Left lung (tissue), 14 donors: ENCODE measurements around the gene FAM114A1. TPM values are rescaled to one million over a fixed set of nuclear protein-coding genes. Genes with fewer than 3 reads are reported as not detected.

ENCODE experiments used
- ATAC-seq: fragments of 200-7000 bp; cut with Tn5 transposase; one replicate; pipeline ENCODE4 v1.9.1; 2020; ENCODE audit warnings: moderate library complexity
- DNase-seq, 4 donors: peaks; one replicate each; pipeline ENCODE4 v3.0.0-alpha.2; 2013 to 2020
- H3K27ac ChIP-seq, 2 donors: fragments of 200-600 bp; sonication (generic) in 1 of 2; one replicate each; pipeline versions ENCODE4 v1.5.0 to v1.8.0; 2020 to 2021
- H3K27me3 ChIP-seq, 2 donors: fragments of 200-600 bp; sonication (generic) in 1 of 2; one replicate each; pipeline versions ENCODE4 v1.5.0 to v1.8.0; 2020 to 2021
- H3K36me3 ChIP-seq, 2 donors: fragments of 200-600 bp; sonication (generic) in 1 of 2; one replicate each; pipeline versions ENCODE4 v1.5.0 to v1.8.0; 2020 to 2021
- H3K4me1 ChIP-seq, 2 donors: fragments of 200-600 bp; one replicate each; pipeline ENCODE4 v1.8.0; 2021
- H3K4me3 ChIP-seq, 2 donors: fragments of 200-600 bp; sonication (generic) in 1 of 2; one replicate each; pipeline versions ENCODE4 v1.5.0 to v1.8.0; 2020 to 2021; ENCODE audit warnings: mild to moderate bottlenecking in 1 of 2
- H3K9me3 ChIP-seq, 2 donors: fragments of 200-600 bp; sonication (generic) in 1 of 2; one replicate each; pipeline versions ENCODE4 v1.5.0 to v1.8.0; 2020 to 2021
- CTCF ChIP-seq, 2 donors: fragments of 200-600 bp; sonication (generic) in 1 of 2; IDR thresholded peaks; one replicate each; pipeline versions ENCODE4 v1.5.0 to v1.8.0; 2021; ENCODE audit warnings: antibody characterized with exemption in 2 of 2
- intact Hi-C, 2 donors: fragments of 100-400 bp; cut with DNase I; formaldehyde crosslinking; loops; one replicate each; pipeline versions ENCODE4 v1.11.2 to v1.14.2; 2022
- long read RNA-seq, 12 donors: library from polyadenylated mRNA in 2 of 12; unstranded in 2 of 12; transcript quantifications; one replicate each; pipeline ENCODE4 v2.0.0 and lab custom pipeline, GENCODE V29; 2019 to 2026
- polyA plus RNA-seq, 6 donors: library from polyadenylated mRNA; unstranded; fragments of 120-200 nt; gene quantifications; one replicate each; pipeline ENCODE4 v1.2.1, GENCODE V29; 2013; ENCODE audit not compliant: insufficient read length in 6 of 6
- total RNA-seq, 2 donors: library from RNA; stranded (reverse); fragmentation: NEBNext Ultra II Directional; extraction: Animal tissue kit (Norgen Biotek cat#: 25700); gene quantifications; one replicate each; pipeline ENCODE4 v1.2.1, GENCODE V29; 2021
- donor health status: DM: no; HTN: yes; CAD: no.
- donor health status: DM: no; HTN: no; CAD: no.

FAM114A1 gene
- 10 to 100 TPM; 68.5 to 81.1 TPM for total RNA-seq
- polyA plus RNA-seq, result 10 to 100 TPM; 51.5 to 79.3 (median 57.8) TPM
- long read RNA-seq, donor 1, full-length matches to known transcripts, result 4 of 9 reads
- long read RNA-seq, donor 1, partial matches to known transcripts, result 5 of 9 reads
- long read RNA-seq, donor 1, other reads (novel, unspliced or antisense), result 0 of 9 reads
- long read RNA-seq, donor 2, full-length matches to known transcripts, result 5 of 5 reads
- long read RNA-seq, donor 2, partial matches to known transcripts, result 0 of 5 reads
- long read RNA-seq, donor 2, other reads (novel, unspliced or antisense), result 0 of 5 reads
- long read RNA-seq, donor 3, result 0 reads
- long read RNA-seq, donor 4, partial matches to known transcripts, result 48 of 85 reads
- long read RNA-seq, donor 4, other reads (novel, unspliced or antisense), result 36 of 85 reads
- long read RNA-seq, donor 5, full-length matches to known transcripts, result 2 of 2 reads
- long read RNA-seq, donor 5, partial matches to known transcripts, result 0 of 2 reads
- long read RNA-seq, donor 5, other reads (novel, unspliced or antisense), result 0 of 2 reads
- long read RNA-seq, donor 6, full-length matches to known transcripts, result 4 of 4 reads
- long read RNA-seq, donor 6, partial matches to known transcripts, result 0 of 4 reads
- long read RNA-seq, donor 6, other reads (novel, unspliced or antisense), result 0 of 4 reads
- long read RNA-seq, donor 7, partial matches to known transcripts, result 0 of 2 reads
- long read RNA-seq, donor 7, other reads (novel, unspliced or antisense), result 0 of 2 reads
- long read RNA-seq, donor 8, full-length matches to known transcripts, result 3 of 3 reads
- long read RNA-seq, donor 8, partial matches to known transcripts, result 0 of 3 reads
- long read RNA-seq, donor 8, other reads (novel, unspliced or antisense), result 0 of 3 reads
- long read RNA-seq, donor 9, result 0 reads
- long read RNA-seq, donor 10, partial matches to known transcripts, result 20 of 40 reads
- long read RNA-seq, donor 10, other reads (novel, unspliced or antisense), result 20 of 40 reads
- long read RNA-seq, donor 11, full-length matches to known transcripts, result 1 of 1 reads
- long read RNA-seq, donor 11, partial matches to known transcripts, result 0 of 1 reads
- long read RNA-seq, donor 11, other reads (novel, unspliced or antisense), result 0 of 1 reads
- long read RNA-seq, donor 12, full-length matches to known transcripts, result 1 of 1 reads
- long read RNA-seq, donor 12, partial matches to known transcripts, result 0 of 1 reads
- long read RNA-seq, donor 12, other reads (novel, unspliced or antisense), result 0 of 1 reads

GRCh38 chr4:38867478-38868058, at the start of gene FAM114A1:
Gene FAM114A1, plus strand, starts transcription at chr4:38867806. Its CDS starts 10,273 bp downstream, at chr4:38878079.
- Histone ChIP-seq H3K27ac (peak within 1 kb of the TSS; percentile 87 to 95), H3K4me3 (peak within 1 kb of the TSS; percentile 72 to 73), H3K9me3 (no peaks in the 10 kb centered on the region), H3K36me3 (peaks cover 0 to 13% of the 10 kb centered on the region in 2 donors), H3K4me1 (peaks cover 8 to 40% of the 10 kb centered on the region in 2 donors), H3K27me3 (no peaks in the 10 kb centered on the region)
- ATAC-seq (peak; percentile 97), DNase-seq (peak; percentile 80 to 96 (median 90))
- intact Hi-C loops, result loop anchor here in 1 of 2 donors (10.0 kb wide), 1 partner anchor 103 kb away; no protein-coding TSS in a partner anchor
- no peak for TF ChIP-seq CTCF (IDR thresholded peaks at IDR 0.05)

- Histone ChIP-seq H3K27ac (peak overlapping the region in 1 of 2 donors; percentile 23), H3K36me3 (no peaks in the 10 kb centered on the region), H3K9me3 (peaks cover 0 to 4% of the 10 kb centered on the region in 2 donors), H3K27me3 (no peaks in the 10 kb centered on the region), H3K4me3 (no peak overlapping the region), H3K4me1 (peaks cover 0 to 40% of the 10 kb centered on the region in 2 donors)
- DNase-seq (no peak), ATAC-seq (no peak)
- intact Hi-C loops, result no loop called here
- TF ChIP-seq CTCF (IDR thresholded peaks at IDR 0.05), result no peak
Observed at GRCh38 chr4:38818441-38818976, 49.1 kb upstream of the FAM114A1 start.

DNA sequence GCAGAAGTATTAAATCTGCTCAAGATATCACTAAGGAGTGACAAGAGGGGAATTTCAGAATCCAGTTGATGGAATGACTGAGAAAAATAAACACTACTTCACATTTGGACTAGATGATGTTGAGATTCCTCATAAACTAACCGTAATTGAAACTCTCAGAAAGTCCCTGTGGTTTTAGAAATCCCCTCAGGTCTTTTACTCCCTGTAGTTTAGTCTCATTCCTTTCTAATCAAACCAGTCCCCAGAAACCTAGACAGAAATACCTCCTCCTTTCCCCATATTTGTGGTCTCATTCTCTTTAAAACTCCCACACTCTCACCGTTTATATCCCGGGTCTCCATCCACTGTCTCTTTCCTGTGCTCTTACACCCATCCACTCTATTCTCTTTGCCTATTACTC, 48.0 kb upstream of the FAM114A1 start:
- no peak for TF ChIP-seq CTCF (IDR thresholded peaks at IDR 0.05)
- ATAC-seq, result no peak
- H3K4me1 ChIP-seq, result peaks cover 0 to 31% of the 10 kb centered on the region in 2 donors
- DNase-seq, result no peak
- peaks cover 0 to 4% of the 10 kb centered on the region in 2 donors for H3K9me3 ChIP-seq
- no peak overlapping the region for H3K4me3 ChIP-seq
- no peaks in the 10 kb centered on the region for H3K27me3 ChIP-seq
- no peaks in the 10 kb centered on the region for H3K36me3 ChIP-seq
- intact Hi-C loops, result no loop called here
- no peak overlapping the region for H3K27ac ChIP-seq

- DNase-seq, result no peak
- Histone ChIP-seq H3K27ac (no peak overlapping the region), H3K4me1 (peaks cover 0 to 22% of the 10 kb centered on the region in 2 donors), H3K9me3 (peaks cover 0 to 4% of the 10 kb centered on the region in 2 donors), H3K4me3 (no peak overlapping the region), H3K27me3 (no peaks in the 10 kb centered on the region), H3K36me3 (no peaks in the 10 kb centered on the region)
- TF ChIP-seq CTCF (IDR thresholded peaks at IDR 0.05), result no peak
- ATAC-seq, result no peak
- intact Hi-C loops, result no loop called here
Observed at GRCh38 chr4:38820329-38821061, 47.1 kb upstream of the FAM114A1 start.
